Measurements from ENCODE around the gene SF3B2.

DNA sequence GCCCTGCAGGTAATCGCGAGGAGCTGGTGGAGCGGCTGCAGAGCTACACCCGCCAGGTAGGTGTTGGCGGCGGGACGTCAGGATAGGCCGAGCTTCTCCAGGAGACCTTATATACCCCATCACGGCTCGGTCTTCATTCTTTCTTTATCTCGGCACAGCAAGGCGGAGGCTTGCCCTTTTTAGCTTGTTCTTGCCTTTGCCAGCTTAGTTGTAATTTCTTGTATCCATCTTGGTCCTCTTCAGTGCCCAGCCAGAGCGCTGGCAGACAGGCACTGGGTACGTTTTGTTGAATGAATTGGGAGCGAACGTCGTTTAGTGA, 459 bp downstream of the SF3B2 start:
- TF ChIP-seq ZNF274 (IDR thresholded peaks at IDR 0.05; ENCODE audit: low read depth, low read length) (no peak), SUZ12 (IDR thresholded peaks at IDR 0.05; ENCODE audit: extremely low read depth, insufficient read depth, insufficient read length) (no peak)

Data from NT2/D1 (cell line).